ENCODE data around the gene HSD17B1.

DNA sequence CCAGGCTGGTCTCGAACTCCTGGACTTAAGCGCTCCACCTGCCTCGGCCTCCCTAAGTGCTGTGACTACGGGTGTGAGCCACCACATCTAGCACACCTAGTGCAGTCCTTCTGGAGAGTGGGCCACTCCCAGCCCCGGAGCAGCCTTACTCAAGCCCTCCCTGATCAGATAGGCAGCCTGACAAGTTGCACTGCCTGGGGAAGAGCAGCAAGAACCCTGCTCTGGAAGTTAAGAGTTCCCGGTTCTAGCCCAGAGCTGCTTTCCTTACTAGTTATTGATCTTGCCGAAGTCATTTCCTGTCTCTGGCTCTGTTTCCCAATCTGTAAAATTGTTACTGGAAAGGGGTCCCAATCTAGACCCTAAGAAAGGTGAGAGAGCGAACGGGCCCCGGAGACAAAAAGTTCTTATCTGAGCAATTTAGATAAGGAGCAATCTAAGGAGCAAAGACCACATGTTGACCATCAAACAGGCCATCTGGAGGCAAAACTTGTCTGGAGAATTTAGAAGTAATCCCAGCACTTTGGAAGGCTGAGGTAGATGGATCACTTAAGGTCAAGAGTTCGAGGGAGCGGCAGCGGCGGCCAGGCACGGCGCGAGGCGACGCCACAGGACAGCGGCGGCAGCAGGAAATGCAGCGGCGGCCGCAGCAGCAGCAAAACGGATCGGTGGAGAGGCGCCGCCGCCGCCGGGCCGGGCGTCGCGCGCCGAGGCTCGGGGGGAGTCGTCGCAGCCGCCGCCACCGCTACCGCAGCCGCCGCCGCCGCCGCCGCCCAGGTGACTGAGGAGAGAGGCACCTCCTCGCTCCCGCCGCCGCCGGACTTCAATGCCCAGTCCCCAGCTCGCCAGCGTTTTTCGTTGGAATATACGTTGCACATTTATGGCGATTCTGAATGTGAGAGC, 21.0 kb upstream of the HSD17B1 start:
- no peak for TF ChIP-seq POLR2A (IDR thresholded peaks at IDR 0.05)
- TF ChIP-seq, protein P1, sequence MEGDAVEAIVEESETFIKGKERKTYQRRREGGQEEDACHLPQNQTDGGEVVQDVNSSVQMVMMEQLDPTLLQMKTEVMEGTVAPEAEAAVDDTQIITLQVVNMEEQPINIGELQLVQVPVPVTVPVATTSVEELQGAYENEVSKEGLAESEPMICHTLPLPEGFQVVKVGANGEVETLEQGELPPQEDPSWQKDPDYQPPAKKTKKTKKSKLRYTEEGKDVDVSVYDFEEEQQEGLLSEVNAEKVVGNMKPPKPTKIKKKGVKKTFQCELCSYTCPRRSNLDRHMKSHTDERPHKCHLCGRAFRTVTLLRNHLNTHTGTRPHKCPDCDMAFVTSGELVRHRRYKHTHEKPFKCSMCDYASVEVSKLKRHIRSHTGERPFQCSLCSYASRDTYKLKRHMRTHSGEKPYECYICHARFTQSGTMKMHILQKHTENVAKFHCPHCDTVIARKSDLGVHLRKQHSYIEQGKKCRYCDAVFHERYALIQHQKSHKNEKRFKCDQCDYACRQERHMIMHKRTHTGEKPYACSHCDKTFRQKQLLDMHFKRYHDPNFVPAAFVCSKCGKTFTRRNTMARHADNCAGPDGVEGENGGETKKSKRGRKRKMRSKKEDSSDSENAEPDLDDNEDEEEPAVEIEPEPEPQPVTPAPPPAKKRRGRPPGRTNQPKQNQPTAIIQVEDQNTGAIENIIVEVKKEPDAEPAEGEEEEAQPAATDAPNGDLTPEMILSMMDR (IDR thresholded peaks at IDR 0.05), result peak; percentile 59 to 79 (median 60)
- TF ChIP-seq POLR2AphosphoS5 (IDR thresholded peaks at IDR 0.05), result peak in 2 of 3 donors; percentile 29 to 47

Measured in breast epithelium (tissue), 3 donors.